ENCODE results near the gene OS9.

Gene OS9

DNA sequence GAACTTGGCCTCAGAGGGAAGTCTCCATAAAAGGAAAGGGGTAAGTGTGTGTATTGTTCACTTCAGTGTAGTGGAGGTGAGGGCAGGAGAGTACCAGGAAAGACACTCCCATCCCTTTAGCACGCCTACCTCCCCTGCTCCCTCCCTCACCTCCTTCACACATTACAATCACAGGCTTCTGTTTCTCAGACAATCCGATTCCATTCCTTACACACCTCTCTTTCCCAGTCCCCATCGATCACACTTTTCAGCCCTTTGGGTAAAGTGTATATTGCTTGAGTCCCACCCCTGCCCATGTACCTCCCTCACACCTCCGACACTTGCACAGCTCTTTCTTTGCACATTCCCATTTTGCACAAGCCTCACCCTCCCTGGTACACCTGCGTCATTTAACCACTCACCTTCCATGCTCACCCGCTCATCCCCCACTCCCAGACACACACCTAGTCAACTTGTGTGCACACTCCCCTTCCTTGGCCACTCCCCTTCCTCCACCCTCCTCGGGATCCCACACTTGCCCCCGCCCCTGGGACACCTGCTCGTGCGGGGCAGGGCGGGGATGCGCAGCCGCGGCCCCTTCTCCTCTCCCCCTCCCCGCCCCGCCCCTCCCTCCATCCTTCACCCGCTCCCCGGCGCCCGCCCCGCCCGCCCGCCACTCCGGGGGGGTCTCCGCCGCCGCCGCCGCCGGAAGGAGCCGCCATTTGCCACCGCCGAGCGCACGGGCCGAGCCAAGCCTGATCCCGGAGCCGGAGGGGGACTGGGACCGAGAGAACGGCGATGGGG is 60.7 kb downstream of the OS9 start, which contains the start of gene MARCHF9:
MARCHF9 (plus strand) TSS at position 693 of the 783 bp plus-strand sequence. CDS start 426 bp downstream, outside the sequence.
- DNase-seq (ENCODE audit: low spot score): peak; percentile 68

DNA sequence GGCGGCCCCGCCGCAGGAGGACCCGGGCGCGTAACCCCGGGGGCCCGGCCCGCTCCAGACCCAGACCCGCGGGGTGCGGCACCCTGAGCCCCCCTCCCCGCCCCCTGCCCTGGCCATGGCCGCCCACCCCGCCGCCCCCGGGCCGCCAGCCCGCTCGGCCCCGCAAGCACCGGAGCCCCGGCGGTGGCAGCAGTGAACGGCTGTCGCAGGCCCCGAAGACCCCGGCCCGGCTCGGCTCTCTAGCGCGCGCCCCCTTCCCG is 61.2 kb downstream of the OS9 start:
- no peak for DNase-seq (ENCODE audit: low spot score)

- DNase-seq (ENCODE audit: low spot score): no peak
Measured at GRCh38 chr12:57755454-57756372, 61.8 kb downstream of the OS9 start.

GRCh38 chr12:57756406-57757341 is 62.7 kb downstream of the OS9 start:
- DNase-seq (ENCODE audit: low spot score): no peak

DNA sequence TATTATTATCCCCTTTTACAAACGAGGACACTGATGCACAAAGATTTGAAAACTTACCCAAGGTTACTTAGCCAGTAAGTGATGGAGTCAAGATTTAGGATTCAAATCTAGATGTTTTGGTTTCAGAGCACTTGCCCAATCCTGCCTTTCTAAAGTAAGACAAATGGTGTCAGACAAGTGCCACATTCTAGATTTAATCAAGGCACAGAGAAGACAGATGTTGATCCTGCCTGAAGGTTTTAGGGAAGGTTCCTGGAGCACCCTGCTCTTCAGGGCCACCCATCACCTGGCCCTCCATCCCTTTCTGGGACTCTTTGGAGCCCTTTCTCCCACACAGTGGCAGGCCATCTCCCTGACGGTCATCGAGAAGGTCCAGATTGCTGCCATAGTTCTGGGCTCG is 63.8 kb downstream of the OS9 start:
- DNase-seq (ENCODE audit: low spot score): no peak

GRCh38 chr12:57758552-57759359 is 64.8 kb downstream of the OS9 start:
- no peak for DNase-seq (ENCODE audit: low spot score)

- no peak for DNase-seq (ENCODE audit: low spot score)
Measured at GRCh38 chr12:57759360-57759980, 65.5 kb downstream of the OS9 start.

GRCh38 chr12:57760347-57760982 is 66.5 kb downstream of the OS9 start:
- no peak for DNase-seq (ENCODE audit: low spot score)

- no peak for DNase-seq (ENCODE audit: low spot score)
Measured at GRCh38 chr12:57761391-57761998, 67.6 kb downstream of the OS9 start.

- DNase-seq (ENCODE audit: low spot score): no peak
Measured at GRCh38 chr12:57762463-57762862, 68.5 kb downstream of the OS9 start.

DNA sequence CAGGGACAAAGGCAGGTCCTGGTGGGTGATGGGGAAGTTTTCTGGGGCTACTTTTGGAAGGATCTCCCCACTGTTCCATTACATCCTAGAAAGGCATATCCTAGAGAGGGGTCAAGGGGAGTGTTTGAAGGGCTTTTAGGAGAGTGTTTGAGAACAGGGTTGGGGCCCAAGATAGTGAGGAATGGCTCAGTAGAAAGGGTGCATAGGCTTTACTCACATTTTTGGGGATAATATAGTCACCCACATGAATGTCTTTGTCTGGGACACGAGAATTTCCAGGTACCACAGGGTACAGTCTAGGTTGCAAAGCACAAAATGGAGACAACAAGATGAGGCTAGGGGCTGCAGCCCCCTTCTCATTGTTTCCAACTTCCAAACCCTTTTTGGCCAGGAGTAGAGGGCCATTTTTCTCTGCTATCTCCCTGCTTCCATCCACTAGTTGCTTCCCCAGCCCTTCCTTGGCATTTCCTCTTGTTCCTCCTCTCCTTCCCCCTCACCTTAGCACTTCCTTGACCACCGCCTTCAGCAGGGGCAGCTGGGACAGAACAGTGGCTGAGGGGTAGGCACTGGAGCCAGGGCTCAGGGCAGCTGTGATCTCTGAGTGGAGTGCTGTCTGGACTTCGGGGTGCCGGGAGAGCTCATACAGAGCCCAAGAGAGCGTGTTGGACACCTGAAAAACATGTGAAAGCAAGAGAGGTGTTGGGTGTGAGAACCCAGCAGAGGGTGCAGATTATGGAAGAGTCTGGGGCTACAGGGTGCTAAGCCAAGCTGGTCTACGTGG is 70.1 kb downstream of the OS9 start:
- DNase-seq (ENCODE audit: low spot score): no peak

GRCh38 chr12:57764662-57765002 is 70.7 kb downstream of the OS9 start:
- DNase-seq (ENCODE audit: low spot score): no peak

- no peak for DNase-seq (ENCODE audit: low spot score)
Measured at GRCh38 chr12:57765003-57765697, 71.2 kb downstream of the OS9 start.

DNA sequence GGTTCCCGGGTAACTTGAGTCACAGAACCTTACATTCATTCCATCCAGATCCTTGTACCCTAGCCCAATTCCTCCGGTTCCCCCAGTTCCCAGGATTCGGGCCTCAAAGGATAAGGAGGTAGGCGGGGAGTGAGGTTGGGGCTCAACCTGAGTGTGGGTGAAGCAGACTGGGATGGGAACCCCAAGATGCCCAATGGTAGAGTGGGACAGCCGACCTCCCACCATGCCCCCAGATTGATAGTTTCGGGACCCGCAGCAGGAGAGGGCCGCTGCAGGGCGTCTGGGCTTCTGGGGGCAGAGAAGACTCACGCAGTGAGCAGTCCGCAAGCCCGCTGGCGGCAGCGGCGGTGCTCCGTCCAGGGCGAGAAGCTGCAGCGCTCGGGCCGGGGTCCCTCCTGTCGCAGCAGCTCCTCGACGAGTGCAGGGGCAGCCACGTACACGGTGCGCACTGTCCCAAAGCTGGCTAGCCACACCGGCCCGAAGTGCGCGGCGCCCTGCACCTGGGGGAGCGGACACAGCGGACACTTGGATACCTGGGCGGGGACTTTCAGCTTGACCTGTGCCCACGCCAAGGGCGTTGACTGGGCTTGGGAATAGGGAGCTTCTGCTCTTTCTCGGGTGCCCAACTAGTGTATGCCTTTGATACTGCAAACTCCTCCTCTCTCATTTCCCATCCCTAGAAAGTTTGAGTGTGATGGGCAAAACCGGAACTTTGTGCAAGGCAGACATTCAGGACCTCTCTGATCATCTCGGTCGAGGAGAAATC is 71.9 kb downstream of the OS9 start:
- no peak for DNase-seq (ENCODE audit: low spot score)

DNA sequence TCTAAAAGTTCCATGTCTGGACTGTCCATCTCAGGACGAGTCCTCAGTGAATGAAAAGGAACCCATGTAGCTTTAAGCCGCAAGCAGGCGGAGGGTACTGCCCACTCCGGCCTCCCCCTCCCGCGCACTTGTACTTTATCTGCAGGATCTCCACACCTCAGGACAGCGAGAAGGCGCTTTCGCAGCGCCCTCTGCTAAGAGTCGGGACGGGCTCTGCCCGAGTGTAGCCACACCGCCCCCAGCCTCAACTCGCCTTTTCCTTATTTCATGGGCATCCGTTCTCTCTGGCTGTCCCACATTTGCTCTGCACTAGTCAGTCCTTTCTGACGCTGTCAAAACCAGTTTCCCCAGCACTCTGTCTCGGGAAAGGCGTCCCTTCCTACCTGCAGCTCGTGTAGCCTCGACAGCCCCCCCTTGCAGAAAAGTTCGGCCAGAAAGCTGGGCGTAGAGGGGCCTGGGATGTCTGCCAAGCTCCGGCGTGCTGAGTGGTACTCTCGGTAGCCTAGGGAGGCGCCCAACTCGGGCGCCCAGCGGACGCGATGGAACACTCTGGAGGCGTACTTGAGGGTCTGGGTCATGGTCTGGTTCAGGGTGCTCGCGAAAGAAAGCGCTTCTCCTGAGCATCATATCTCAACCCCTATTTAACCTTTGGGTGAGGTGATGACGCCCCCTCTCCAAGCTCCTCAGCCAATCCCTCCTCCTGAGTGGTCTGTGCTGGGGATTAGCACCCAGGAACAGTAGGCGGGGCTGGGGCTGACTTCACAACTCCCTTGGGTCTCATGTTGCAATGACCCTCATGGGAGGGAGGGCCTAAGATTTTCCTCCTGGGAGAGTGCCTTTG is 72.8 kb downstream of the OS9 start, which contains the start of gene CYP27B1:
CYP27B1 (minus strand) TSS at position 615 of the 841 bp plus-strand sequence; CDS start at position 578, 37 bp downstream.
- DNase-seq (ENCODE audit: low spot score): no peak

- no peak for DNase-seq (ENCODE audit: low spot score)
Measured at GRCh38 chr12:57767305-57767698, 73.4 kb downstream of the OS9 start.

- DNase-seq (ENCODE audit: low spot score): no peak
Measured at GRCh38 chr12:57767876-57768275, 73.9 kb downstream of the OS9 start.
